ENCODE results near the gene BORCS6. TPM values are rescaled to one million over a fixed set of nuclear protein-coding genes. Genes with fewer than 3 reads are reported as not detected.

Gene BORCS6
- total and polyA plus RNA-seq, 2 experiments from 2014 or later = 1.8 to 7.1 TPM

DNA sequence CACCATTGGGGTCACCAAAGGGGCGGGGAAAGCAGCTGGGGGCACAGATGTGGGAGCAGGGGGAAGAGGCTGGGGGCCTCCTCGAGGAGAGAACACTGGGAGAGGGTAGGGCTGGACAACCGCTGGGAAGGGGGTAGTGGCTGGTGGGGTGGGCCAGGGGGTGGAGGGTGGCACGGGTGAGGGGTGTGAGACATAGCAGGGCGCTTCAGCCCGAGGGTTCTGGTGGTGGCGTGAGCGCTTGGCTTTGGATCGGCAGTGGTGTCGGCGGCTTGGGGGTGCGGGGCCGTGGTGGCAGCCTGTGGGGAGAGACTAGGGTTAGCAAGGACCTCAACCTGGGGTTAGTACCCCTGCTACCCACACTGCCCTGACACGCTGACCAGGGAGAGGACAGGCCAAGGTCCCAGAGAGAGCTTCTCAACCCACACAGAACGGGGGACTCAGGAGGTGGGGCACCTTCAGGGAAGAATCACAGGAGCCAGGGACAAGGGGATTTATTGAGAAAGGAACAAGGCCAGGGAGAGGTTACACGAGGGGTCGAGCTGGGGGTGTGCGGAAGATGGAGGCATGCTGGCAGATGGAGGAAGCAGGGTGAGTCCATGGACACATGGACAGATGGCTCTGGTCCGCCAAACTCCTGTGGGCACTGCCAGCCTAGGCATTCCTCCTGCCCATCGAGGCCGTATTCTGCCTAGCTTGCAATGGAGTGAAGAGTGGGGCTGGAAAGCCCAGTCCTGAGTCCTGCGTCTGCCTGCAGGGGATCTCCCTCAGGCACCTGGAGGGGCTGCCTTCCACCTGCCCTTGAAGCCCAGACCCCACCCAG lies 46.2 kb downstream of the BORCS6 start:
- no peak overlapping the region for H3K27ac ChIP-seq (ENCODE audit: low read depth)
- no peaks in the 10 kb centered on the region for H3K4me1 ChIP-seq (ENCODE audit: insufficient read depth)
- no peaks in the 10 kb centered on the region for H3K79me2 ChIP-seq (replicated peaks; ENCODE audit: insufficient read depth)
- peaks cover 7% of the 10 kb centered on the region for H3K27me3 Mint-ChIP-seq (ENCODE audit: insufficient read depth, low read depth, poor library complexity)
- peaks cover 4% of the 10 kb centered on the region; the same call in 1 of the 3 replicates for H3K9me3 Mint-ChIP-seq
- H4K20me1 ChIP-seq (replicated peaks; ENCODE audit: insufficient read depth) = no peaks in the 10 kb centered on the region
- peaks cover 49% of the 10 kb centered on the region for H3K36me3 Mint-ChIP-seq (ENCODE audit: low read depth)
- no peak overlapping the region for H3K4me3 Mint-ChIP-seq
- H3F3A ChIP-seq (replicated peaks; ENCODE audit: low read depth) = peaks cover 14% of the 10 kb centered on the region
- H3K4me3 ChIP-seq = no peak overlapping the region
- H3K4me2 ChIP-seq = no peak overlapping the region
- no peaks in the 10 kb centered on the region for H3K27me3 ChIP-seq (ENCODE audit: insufficient read depth)
- DNase-seq (ENCODE audit: low spot score) = no peak
- H3K27ac Mint-ChIP-seq = no peak overlapping the region
- no peak overlapping the region for H2AFZ ChIP-seq
- TF ChIP-seq CTCF (conservative IDR thresholded peaks at IDR 0.05; ENCODE audit: low read depth in 2 of 2) = no peak
- no peak for TF ChIP-seq STAT1 (IDR thresholded peaks at IDR 0.05; ENCODE audit: unreplicated experiment)
- no peak for TF ChIP-seq POLR2AphosphoS5 (IDR thresholded peaks at IDR 0.05; ENCODE audit: low read depth)
- no peak for TF ChIP-seq ZNF114 (CRISPR knock-in tag; IDR thresholded peaks at IDR 0.05)
- TF ChIP-seq, protein P1, sequence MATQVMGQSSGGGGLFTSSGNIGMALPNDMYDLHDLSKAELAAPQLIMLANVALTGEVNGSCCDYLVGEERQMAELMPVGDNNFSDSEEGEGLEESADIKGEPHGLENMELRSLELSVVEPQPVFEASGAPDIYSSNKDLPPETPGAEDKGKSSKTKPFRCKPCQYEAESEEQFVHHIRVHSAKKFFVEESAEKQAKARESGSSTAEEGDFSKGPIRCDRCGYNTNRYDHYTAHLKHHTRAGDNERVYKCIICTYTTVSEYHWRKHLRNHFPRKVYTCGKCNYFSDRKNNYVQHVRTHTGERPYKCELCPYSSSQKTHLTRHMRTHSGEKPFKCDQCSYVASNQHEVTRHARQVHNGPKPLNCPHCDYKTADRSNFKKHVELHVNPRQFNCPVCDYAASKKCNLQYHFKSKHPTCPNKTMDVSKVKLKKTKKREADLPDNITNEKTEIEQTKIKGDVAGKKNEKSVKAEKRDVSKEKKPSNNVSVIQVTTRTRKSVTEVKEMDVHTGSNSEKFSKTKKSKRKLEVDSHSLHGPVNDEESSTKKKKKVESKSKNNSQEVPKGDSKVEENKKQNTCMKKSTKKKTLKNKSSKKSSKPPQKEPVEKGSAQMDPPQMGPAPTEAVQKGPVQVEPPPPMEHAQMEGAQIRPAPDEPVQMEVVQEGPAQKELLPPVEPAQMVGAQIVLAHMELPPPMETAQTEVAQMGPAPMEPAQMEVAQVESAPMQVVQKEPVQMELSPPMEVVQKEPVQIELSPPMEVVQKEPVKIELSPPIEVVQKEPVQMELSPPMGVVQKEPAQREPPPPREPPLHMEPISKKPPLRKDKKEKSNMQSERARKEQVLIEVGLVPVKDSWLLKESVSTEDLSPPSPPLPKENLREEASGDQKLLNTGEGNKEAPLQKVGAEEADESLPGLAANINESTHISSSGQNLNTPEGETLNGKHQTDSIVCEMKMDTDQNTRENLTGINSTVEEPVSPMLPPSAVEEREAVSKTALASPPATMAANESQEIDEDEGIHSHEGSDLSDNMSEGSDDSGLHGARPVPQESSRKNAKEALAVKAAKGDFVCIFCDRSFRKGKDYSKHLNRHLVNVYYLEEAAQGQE (IDR thresholded peaks at IDR 0.05; ENCODE audit: unreplicated experiment) = no peak
- TF ChIP-seq NANOG (IDR thresholded peaks at IDR 0.05; ENCODE audit: borderline replicate concordance) = no peak
- TF ChIP-seq CREB1 (CRISPR knock-in tag; IDR thresholded peaks at IDR 0.05; ENCODE audit: low read depth) = no peak
- TF ChIP-seq ZNF331 (CRISPR knock-in tag; IDR thresholded peaks at IDR 0.05; ENCODE audit: low read depth) = no peak
- TF ChIP-seq EZH2 (IDR thresholded peaks at IDR 0.05; ENCODE audit: low read depth, unreplicated experiment) = no peak
- no peak for TF ChIP-seq ZNF462 (CRISPR knock-in tag; IDR thresholded peaks at IDR 0.05)
- TF ChIP-seq ETS1 (IDR thresholded peaks at IDR 0.05) = no peak
- no peak for TF ChIP-seq JUNB (IDR thresholded peaks at IDR 0.05; ENCODE audit: unreplicated experiment)
- TF ChIP-seq EZH2phosphoT487 (IDR thresholded peaks at IDR 0.05; ENCODE audit: unreplicated experiment) = no peak
- no peaks in the 10 kb centered on the region for H3K9me2 ChIP-seq (ENCODE audit: insufficient read depth)
- no peak for ATAC-seq
- peaks cover 7% of the 10 kb centered on the region; the same call in 1 of the 2 replicates for H3K36me3 ChIP-seq (ENCODE audit: insufficient read depth)
- no peaks in the 10 kb centered on the region for H3K4me1 Mint-ChIP-seq

All from GM23338 (cell line).